GM18507 (cell line): ENCODE measurements around the gene GRIA1.

Source experiments
- DNase-seq: peaks from one replicate; pipeline ENCODE4 v3.0.0; 2011; ENCODE audit warnings: low read depth; ENCODE audit not compliant: insufficient read length; ENCODE audit errors: extremely low spot score
- FAIRE-seq: peaks from 2 replicates; lab custom pipeline; 2011; peaks lifted over from hg19 to GRCh38; lab: Jason Lieb, UNC

The GRIA1 gene

DNA sequence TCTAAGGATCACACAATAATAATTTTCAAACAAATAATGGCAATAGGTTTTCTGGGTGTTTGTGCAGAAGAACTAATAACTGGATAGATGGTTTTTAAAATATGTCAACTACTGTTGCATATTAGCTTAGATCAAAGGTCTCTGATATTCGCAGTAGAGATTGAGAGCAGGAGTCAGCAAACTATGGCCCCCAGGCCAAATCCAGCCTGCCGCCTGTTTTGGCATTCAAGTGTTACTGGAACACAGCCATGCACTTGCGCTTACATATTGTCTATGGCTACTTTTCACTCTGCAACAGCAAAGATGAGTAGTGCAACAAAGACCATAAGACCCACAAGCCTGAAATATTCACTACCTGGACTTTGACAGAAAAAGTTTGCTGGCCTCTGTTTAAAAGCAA lies 260.8 kb downstream of the GRIA1 start:
- FAIRE-seq (no peak), DNase-seq (no peak)

DNA sequence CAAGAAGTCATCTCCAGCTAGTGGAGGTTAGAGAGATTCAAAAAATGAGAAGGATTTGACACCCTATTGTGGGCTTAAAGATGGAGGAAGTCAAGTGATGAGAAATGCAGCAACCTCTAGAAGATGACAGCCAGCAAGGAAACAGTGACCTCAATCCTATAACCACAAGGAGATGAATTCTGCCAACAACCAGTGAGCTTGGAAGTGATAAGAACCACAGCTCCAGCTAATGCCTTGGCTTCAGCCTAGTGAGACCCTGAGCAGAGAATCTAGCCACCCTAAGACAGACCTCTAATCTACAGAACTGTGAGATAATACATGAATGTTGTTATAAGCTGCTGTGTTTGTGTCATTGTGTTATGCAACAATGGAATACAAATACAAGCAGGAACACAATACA lies 262.4 kb downstream of the GRIA1 start:
- FAIRE-seq = no peak
- no peak for DNase-seq

DNA sequence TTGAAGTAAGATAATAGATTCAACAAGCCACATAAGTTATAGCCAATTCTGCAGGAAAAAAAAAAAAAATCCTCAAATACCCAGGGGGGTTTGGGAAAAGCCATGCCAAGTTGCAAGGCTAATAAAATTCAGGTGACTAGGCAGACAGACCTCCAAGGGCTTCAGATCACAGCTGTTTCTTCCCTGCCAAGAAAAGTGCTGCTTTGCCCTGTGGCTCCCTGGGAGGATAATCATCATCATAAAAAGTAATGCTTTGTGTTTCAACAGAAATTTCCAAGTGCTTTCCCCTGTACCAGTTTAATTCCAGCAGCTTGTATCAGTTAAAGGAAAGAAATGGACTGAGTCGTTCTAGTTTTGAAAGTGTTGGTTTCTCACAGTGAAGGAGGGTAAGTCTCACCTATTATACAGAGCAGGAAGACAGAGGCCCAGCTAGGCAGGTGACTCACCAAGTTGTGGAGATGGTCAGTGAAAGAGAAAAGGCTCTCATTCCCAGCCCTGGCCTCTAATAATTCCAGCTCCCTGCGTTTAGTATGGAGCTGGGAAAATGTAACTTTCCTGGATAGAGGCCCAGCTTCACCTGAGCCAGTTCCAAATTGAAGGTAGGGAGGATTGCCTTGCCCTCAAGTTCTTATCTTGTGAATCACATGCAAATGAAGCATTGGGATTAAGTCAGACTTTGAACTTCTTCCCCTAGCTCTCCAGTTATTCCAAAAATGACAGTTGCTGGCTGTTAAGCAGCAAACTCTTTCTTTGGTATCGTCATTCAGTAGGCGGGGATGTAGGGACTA lies 263.4 kb downstream of the GRIA1 start:
- FAIRE-seq (no peak), DNase-seq (no peak)

DNA sequence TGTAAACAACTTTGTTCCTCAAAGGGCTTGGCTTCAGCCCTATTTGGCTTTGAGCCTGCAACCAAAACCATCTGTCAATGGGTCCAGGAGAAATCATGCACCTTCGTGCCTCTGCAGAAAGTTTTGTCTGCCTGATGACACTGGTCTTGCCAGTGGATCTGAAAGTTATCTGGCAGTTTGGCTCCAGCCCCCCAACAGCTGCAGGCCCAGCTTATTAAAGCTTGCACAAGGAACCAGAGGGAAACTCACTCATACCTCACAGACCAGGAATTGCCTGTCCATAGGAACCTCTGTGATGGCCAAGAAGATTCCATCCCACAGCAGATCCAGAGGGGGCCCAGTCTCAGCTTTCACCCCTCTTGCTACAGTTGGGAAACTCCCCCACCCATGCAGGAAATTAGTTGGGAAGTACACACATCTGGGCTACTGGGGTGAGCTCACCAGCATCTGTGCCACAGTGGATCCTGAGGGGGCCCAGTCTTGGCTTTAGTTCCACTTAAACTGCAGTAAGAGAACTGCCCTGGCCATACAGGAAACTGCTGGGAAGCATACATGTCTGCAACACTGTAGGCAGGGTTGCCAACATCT lies 265.5 kb downstream of the GRIA1 start:
- DNase-seq = no peak
- no peak for FAIRE-seq

DNA sequence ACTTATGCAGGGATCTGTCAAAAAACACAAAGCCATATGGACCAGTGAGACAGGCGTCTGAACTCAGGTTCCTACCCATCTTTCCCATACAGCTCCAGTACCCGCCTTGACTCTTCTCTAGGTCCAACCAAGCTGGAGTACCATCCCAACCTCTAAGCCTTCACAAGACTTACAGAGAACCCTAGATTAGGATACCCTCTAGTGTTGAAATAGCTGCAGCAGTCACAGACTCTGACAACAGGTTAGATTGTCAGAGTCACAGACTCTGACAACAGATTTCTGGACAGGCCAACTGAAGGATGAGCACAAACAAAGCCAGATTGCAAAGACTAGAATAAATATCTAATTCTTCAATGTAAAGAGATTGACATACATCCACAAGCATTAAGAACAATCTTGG lies 266.1 kb downstream of the GRIA1 start:
- DNase-seq = no peak

DNA sequence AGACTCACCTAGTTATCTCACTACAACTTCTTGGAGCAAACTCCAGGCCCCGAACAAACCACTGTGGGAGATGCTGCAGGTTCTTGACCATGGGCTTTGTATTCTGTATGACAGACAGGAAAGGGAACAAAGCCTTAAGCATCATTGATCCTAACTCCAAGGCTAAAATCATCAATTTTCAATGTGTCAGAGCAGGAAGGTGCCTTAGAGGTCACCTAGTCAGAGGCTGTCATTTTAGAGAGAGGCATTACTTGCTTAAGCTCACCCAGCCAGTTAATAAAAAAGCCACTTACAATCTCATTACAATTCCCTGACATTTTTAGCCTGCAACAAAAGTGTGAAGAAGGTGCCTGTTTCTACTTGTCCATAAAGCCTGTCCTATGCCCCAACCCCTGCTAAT lies 275.5 kb downstream of the GRIA1 start:
- no peak for DNase-seq
- FAIRE-seq = no peak

More for the DNA sequence above, 266.1 kb downstream of the GRIA1 start:
- FAIRE-seq = no peak

DNA sequence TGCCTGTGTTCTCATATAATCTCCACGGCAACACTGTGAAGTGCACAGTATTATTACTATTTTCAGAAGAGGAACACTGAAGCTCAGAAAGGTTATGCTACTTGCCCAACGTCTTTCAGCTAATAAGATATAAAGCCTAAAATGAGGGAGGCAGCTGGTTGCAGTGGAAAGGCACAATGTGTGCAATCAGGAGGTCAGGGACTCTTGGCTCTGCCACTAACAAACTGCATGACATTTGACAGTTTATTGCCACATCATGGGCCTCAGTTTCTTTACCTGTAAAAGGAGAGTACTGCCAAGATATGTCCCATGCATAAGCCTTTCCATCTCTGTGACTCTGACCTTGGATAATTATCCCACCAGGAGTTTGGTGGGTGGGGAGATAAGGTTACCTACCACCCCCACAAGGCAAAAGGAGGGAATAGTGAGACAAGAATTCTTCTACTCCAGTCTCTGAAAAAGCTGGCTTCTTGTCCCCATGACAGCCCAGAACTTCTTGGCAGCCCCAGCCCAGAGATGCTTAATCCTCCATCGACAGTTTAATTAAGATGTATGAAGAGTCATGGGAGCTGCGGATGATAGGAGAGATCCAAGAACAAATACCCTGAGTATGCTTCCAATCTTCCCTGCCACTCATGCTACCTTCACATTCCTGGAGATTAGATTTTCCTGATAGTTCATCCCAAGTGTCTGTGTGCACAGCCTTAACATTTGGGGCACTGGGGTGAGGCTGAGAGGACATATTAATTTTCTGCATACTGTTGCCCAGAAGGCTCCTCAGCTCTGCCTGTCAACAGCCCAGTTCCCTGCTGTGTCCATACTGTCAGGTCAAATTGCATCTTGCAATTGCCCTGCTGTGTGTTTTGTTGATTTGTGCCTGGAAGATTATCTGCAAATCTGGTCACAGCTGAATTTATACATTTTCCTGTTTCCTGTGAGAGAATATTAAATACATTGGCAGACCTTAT lies 277.0 kb downstream of the GRIA1 start:
- FAIRE-seq = no peak
- no peak for DNase-seq

DNA sequence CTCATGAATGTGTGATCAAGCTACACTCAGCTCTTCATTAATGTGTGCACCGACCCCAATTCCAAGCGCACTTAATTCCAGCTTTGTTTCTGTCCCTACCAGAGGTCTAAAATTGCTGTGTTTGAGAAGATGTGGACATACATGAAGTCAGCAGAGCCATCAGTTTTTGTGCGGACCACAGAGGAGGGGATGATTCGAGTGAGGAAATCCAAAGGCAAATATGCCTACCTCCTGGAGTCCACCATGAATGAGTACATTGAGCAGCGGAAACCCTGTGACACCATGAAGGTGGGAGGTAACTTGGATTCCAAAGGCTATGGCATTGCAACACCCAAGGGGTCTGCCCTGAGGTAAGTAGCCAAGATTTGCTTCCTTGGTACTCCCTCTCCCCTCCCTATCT lies 279.6 kb downstream of the GRIA1 start:
- no peak for DNase-seq
- FAIRE-seq = no peak

DNA sequence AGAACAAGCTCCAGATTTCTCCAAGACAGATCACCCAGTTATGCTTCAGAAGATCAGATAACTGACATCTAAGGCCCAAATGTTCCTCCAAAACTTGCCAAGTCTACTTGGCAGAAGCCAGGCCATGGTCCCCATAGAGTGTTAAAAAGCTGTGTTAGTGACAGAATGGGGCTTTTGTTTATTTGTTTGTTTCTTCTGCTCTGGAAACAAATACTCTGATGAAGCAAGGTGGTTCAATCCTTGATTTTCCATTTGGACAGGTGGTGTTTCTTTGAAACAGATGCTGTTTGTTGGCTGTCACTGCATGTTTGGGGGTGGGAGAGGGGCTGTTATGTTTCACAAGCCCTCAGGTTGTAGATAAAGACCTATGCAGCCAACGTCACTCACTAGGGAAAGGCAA lies 284.2 kb downstream of the GRIA1 start:
- DNase-seq (no peak), FAIRE-seq (no peak)

DNA sequence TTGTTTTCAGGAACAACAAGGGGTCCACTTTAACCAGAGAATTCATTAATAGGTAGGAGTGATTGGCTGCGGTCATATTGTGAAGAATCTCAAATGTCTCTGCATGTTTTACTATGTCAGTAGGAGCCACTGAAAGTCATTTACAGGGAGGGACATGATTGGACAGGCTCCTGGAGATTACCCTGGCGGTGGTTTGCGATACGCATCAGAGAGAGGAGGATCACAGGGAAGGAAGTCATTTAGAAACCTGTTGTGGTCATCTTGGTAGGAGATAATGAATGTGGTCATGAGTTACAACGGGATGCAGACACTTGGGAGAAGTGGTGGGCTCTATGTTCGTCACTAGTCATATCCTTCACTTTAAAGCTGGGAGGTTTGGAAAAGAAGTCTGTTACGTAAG lies 285.5 kb downstream of the GRIA1 start:
- no peak for FAIRE-seq
- DNase-seq = no peak

DNA sequence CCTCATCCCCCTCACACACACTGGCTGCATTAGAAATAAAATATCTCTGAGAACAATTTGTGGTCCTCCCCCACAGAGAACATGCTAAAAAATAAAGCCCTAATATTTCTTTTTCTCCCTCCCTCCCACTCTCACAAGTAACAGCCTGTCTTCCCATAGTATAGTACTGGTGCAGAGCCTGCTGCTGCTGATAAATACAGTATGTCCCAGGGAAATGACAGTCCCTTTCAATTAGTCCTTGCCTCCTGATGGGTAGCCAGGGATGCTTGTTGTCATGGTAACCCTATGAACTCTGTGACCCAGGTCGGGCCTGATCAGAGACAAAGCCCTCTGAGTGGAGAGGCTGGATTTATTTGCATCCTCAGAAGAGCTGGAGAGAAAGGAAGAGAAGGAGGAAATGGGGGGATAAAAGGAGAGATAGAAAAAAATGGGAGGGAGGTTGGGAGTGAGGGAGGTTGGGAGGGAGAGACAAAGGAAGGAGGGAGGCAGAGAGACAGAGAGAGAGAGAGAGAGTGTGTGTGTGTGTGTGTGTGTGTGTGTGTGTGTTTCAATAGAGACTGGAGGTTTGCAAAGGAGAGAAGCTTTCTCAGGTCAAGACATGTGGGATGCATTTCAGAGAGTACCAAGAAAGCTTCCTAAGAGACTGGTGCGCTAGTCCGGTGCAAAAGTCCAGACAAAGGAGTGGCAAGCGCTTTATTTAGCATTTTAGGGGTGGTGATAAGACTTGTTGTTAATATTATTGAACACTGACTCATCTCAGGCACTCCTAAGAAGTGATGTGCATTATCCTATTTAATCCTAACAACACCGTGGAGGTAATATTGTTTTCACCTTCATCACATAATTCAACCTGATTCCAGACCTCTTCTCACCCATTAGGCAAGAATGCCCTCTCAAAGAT lies 287.5 kb downstream of the GRIA1 start:
- FAIRE-seq = no peak
- DNase-seq = no peak

DNA sequence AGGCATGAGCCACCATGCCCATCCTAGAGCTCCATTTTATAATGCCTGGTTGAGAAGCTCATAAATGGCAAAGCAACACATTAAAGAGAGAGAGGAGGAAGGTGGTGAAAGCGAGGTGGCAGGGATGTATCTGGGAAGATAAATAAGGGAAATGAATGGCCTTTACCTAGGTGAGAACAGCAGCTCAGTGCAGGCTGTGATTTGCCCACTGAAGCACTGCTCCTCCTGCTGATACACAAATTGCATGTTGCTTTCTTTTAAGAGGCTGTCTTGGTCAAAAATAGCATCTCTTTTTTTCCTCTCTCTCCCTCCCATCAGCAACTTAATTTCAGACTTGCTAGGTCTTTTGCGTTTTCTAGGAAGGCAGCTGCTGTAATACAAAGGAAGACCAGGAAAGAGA lies 289.4 kb downstream of the GRIA1 start:
- DNase-seq (no peak), FAIRE-seq (no peak)

DNA sequence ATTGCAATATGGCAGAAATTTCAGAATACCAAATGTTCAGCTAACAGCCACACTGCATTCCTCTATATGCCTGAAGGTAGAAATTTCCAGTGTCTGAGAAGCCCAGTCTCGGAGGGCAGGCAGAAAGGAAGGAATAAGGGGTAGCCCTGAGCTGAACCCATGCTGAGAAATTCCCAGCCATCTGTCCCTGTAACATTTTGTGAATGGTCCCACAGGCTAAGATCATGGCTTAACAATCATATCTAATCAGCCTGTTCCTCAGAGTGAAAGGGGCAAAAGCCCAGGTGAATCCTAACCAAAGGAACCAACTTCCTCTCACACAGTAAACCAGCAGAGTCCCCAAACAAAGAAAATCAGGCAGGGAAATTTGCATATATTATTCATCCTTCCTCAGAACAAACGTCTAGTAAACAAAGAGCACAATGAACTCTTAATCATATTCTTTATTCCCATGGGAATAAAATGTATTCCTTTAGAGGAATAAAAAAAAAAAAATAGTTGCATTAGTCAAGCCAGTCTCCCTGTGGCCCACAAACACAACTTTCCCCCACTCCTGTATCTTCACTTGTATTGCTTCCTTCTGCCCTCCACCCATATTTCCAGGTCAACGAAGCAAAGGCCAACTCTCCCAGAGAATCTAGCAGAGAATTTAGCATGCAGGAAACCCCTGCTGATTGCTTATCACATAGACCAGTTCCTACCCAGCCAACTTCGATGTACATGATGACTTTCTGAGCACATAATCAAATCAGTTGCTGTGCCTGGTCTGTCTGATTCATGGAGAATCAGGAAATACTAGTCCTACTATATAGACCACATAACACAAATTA lies 290.6 kb downstream of the GRIA1 start:
- DNase-seq (no peak), FAIRE-seq (no peak)

DNA sequence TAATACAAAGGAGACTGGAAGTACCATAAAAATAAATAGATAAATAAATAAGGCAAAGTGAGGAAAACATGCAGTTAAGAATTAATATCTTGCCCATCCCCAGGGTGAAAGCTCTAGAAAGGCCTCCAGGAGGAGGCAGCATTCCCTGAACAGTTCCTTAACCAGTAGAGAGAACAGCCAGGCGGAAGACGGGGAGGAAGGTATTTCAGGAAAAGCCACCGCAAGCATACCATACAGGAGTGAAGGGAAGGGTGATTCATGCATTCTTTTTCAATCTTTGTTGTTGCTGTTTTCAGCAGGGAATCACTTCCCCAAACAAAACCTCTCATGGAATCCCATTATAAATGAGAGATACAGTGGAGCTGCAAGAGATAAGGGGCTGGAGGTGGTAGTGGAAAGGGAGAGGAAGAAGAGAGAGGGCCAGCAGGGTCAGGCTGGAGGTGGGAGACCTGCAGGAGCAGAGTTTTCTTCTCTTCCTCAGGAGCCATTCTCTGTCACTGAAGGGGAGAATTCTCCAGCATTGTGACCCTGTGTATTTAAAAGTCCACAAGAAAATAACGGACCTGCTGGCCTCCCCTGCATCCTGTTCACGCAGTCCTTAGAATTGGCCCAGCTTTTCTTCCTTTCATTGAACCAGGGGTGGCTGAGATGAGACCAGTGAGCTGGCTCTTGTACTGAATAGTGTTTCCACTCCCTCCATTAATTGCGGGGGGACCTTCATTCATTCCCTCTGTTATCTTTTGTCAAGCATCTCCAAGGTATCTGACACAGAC lies 292.3 kb downstream of the GRIA1 start:
- FAIRE-seq (no peak), DNase-seq (no peak)

DNA sequence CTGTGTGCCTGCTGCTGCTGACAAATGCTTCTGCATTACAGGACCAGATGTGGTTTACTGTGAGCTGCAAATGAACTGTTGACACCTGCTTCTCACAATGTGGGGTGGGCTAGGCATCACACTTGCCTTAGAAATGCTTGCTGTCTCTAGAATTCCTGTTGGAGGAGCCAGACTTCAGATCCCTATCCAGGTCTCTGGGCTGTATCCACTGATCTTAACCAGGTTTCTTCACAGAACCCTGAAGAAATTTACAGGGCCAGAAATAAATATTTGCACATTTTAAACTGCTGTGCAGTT lies 292.8 kb downstream of the GRIA1 start:
- DNase-seq (no peak), FAIRE-seq (no peak)

DNA sequence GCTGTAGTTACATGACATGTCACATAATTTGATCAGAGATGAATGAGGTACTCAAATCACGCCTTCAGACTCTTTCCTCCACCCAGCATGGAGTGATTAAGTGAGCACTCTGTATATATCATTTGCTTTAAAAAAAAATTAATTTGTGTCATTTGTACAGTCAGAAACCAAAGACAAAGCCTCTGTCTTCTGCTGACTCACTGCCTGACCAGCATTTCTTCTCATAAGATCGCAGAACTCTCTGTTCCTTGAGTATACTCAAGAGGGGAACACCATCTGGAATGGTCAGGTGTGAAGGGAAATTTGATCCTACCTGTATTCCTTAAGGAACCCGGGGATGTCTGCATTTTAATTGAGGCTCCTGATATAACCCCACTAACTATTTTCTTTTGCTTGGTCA lies 293.8 kb downstream of the GRIA1 start:
- DNase-seq (no peak), FAIRE-seq (no peak)

DNA sequence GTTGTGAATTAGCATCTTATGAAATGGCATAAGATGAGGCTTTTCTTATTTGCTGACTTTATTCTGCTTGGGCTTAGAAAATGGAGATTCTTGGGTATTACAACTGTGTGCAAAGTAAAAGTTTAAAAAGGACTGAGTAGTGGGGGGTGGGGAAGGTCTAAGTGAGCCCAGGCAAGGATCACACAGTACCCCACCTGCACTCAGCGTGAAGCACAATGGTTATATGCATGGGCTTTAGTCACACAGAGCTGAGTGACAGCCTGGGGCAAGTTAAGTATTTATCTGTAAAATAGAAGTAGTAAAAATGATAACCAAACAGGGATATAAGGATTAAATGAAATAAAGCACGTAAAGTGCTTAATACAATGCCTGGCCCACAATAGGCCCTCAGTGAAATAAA lies 300.9 kb downstream of the GRIA1 start:
- no peak for DNase-seq
- FAIRE-seq = no peak

DNA sequence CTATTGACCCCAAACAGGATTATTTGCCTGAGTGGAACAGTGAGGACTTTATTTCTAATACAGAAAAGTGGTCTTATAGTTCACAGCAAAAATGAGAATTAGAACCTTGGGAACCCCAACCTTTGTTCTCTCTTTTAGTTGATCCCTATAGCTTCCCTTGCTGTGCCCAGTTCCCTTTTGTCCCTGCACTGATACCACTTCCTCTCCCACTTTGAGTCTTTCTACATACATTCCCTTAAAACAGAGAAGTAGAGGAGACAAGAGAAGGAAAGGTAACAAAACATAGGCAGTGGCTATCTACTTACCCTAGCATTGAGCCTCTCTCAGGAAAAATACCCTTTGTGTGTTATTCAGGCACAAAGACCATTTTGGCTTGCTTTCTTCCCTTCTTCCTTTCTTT lies 301.8 kb downstream of the GRIA1 start:
- DNase-seq = no peak
- no peak for FAIRE-seq
